ENCODE data around the gene DCAF7. TPM values are rescaled to one million over a fixed set of nuclear protein-coding genes. Genes with fewer than 3 reads are reported as not detected.

The DCAF7 gene
- 10 to 100 TPM; 16.5 to 34.1 (median 22.0) TPM for total RNA-seq

GRCh38 chr17:63549946-63550816 lies at the start of gene DCAF7:
DCAF7 (plus strand) TSS chr17:63550477; CDS start chr17:63550678, 201 bp downstream.
- ATAC-seq (peak; percentile 98 to 99), DNase-seq (peak; percentile 100)
- H3K4me1 ChIP-seq, result peaks cover 37 to 43% of the 10 kb centered on the region in 2 donors
- peak within 1 kb of the TSS; percentile 87 to 96 (median 94) for H3K27ac ChIP-seq
- H3K4me3 ChIP-seq, result peak within 1 kb of the TSS; percentile 91 to 97 (median 93)
- H3K36me3 ChIP-seq, result no peaks in the 10 kb centered on the region
- in situ Hi-C loops (cut with MboI; ENCODE audit: low sequenced_read_pairs in 4 of 4) (loop anchor here in 1 of 4 donors (10.0 kb wide), 1 partner anchor 55 kb away; the partner anchor contains the start of gene TACO1), intact Hi-C loops (cut with DNase I; ENCODE audit: low total_unique reads) (loop anchor here (1.0 to 10.0 kb wide), 4 partner anchors 50 to 191 kb away; partner anchors contain the start of genes MAP3K3, STRADA and TACO1)
- H3K27me3 ChIP-seq, result no peaks in the 10 kb centered on the region
- TF ChIP-seq CTCF (IDR thresholded peaks at IDR 0.05 in 4 of 5, conservative IDR thresholded peaks at IDR 0.05 in 1 of 5), result no peak
- TF ChIP-seq POLR2A (IDR thresholded peaks at IDR 0.05), result peak; percentile 66 to 68
- H3K9me3 ChIP-seq, result no peaks in the 10 kb centered on the region

- no peak overlapping the region for H3K4me3 ChIP-seq
- H3K36me3 ChIP-seq, result no peaks in the 10 kb centered on the region
- intact Hi-C loops (cut with DNase I; ENCODE audit: low total_unique reads) (no loop called here), in situ Hi-C loops (cut with MboI; ENCODE audit: low sequenced_read_pairs in 4 of 4) (loop anchor here in 1 of 4 donors (25.0 kb wide), 1 partner anchor 813 kb away; no protein-coding TSS in a partner anchor)
- H3K27me3 ChIP-seq, result peaks cover 0 to 9% (median 7%) of the 10 kb centered on the region in 3 donors
- no peak overlapping the region for H3K27ac ChIP-seq
- no peak for DNase-seq
- H3K9me3 ChIP-seq, result no peaks in the 10 kb centered on the region
- TF ChIP-seq CTCF (IDR thresholded peaks at IDR 0.05 in 4 of 5, conservative IDR thresholded peaks at IDR 0.05 in 1 of 5) (no peak), POLR2A (IDR thresholded peaks at IDR 0.05) (no peak)
- H3K4me1 ChIP-seq, result no peaks in the 10 kb centered on the region
- no peak for ATAC-seq
These were observed 49.5 kb upstream of the DCAF7 start for GRCh38 chr17:63500543-63501390.

- Histone ChIP-seq H3K4me1 (no peaks in the 10 kb centered on the region), H3K9me3 (no peaks in the 10 kb centered on the region), H3K27ac (no peak overlapping the region), H3K27me3 (peaks cover 0 to 14% (median 10%) of the 10 kb centered on the region in 3 donors), H3K4me3 (no peak overlapping the region), H3K36me3 (no peaks in the 10 kb centered on the region)
- TF ChIP-seq CTCF (IDR thresholded peaks at IDR 0.05 in 4 of 5, conservative IDR thresholded peaks at IDR 0.05 in 1 of 5), result no peak
- ATAC-seq, result no peak
- intact Hi-C loops (cut with DNase I; ENCODE audit: low total_unique reads) (no loop called here), in situ Hi-C loops (cut with MboI; ENCODE audit: low sequenced_read_pairs in 4 of 4) (loop anchor here in 1 of 4 donors (25.0 kb wide), 1 partner anchor 816 kb away; no protein-coding TSS in a partner anchor)
- no peak for DNase-seq
These were observed 47.0 kb upstream of the DCAF7 start for GRCh38 chr17:63503341-63503705.

- in situ Hi-C loops (cut with MboI; ENCODE audit: low sequenced_read_pairs in 4 of 4) (loop anchor here in 1 of 4 donors (25.0 kb wide), 1 partner anchor 817 kb away; no protein-coding TSS in a partner anchor), intact Hi-C loops (cut with DNase I; ENCODE audit: low total_unique reads) (no loop called here)
- Histone ChIP-seq H3K4me1 (no peaks in the 10 kb centered on the region), H3K27me3 (peaks cover 0 to 14% (median 10%) of the 10 kb centered on the region in 3 donors), H3K9me3 (no peaks in the 10 kb centered on the region), H3K4me3 (no peak overlapping the region), H3K36me3 (no peaks in the 10 kb centered on the region), H3K27ac (no peak overlapping the region)
- DNase-seq, result no peak
- TF ChIP-seq CTCF (IDR thresholded peaks at IDR 0.05 in 4 of 5, conservative IDR thresholded peaks at IDR 0.05 in 1 of 5), result no peak
- TF ChIP-seq POLR2A (IDR thresholded peaks at IDR 0.05), result no peak
- ATAC-seq, result no peak
These were observed 46.0 kb upstream of the DCAF7 start for GRCh38 chr17:63504261-63504660.

All from gastrocnemius medialis (tissue), 4 donors.